Muscle of back (tissue), 13 donors: ENCODE measurements around the gene C14orf119. TPM values are rescaled to one million over a fixed set of nuclear protein-coding genes. Genes with fewer than 3 reads are reported as not detected.
A peak's percentile ranks its signal among the peaks of the same experiment; 100 is the strongest.

Source experiments
- DNase-seq, 3 donors: peaks; one replicate each; pipeline versions ENCODE4 v3.0.0 to v3.0.0-alpha.2; 2013
- long read RNA-seq, 9 donors: transcript quantifications; one replicate each; lab custom pipeline, GENCODE V29; 2026
- polyA plus RNA-seq, 10 donors: library from polyadenylated mRNA; unstranded; fragments of 120-200 nt; gene quantifications; one replicate each; pipeline ENCODE4 v1.2.1, GENCODE V29; 2013; ENCODE audit not compliant: insufficient read length in 10 of 10

The C14orf119 gene
- polyA plus RNA-seq: 10 to 100 TPM; 43.6 to 66.0 (median 52.5) TPM
- long read RNA-seq, donor 1, transcript C14orf119-201 (2 exons, 3,660 nt): major isoform, 29 of 30 reads
- long read RNA-seq, donor 1, partial matches to known transcripts: 0 of 30 reads
- long read RNA-seq, donor 1, other reads (novel, unspliced or antisense): 0 of 30 reads
- long read RNA-seq, donor 2, transcript C14orf119-201 (2 exons, 3,660 nt): major isoform, 19 of 19 reads
- long read RNA-seq, donor 2, partial matches to known transcripts: 0 of 19 reads
- long read RNA-seq, donor 2, other reads (novel, unspliced or antisense): 0 of 19 reads
- long read RNA-seq, donor 3: 0 reads
- long read RNA-seq, donor 4, transcript C14orf119-201 (2 exons, 3,660 nt): major isoform, 19 of 19 reads
- long read RNA-seq, donor 4, partial matches to known transcripts: 0 of 19 reads
- long read RNA-seq, donor 4, other reads (novel, unspliced or antisense): 0 of 19 reads
- long read RNA-seq, donor 5, transcript C14orf119-201 (2 exons, 3,660 nt): major isoform, 37 of 37 reads
- long read RNA-seq, donor 5, partial matches to known transcripts: 0 of 37 reads
- long read RNA-seq, donor 5, other reads (novel, unspliced or antisense): 0 of 37 reads
- long read RNA-seq, donor 6, transcript C14orf119-201 (2 exons, 3,660 nt): major isoform, 35 of 35 reads
- long read RNA-seq, donor 6, partial matches to known transcripts: 0 of 35 reads
- long read RNA-seq, donor 6, other reads (novel, unspliced or antisense): 0 of 35 reads
- long read RNA-seq, donor 7, transcript C14orf119-201 (2 exons, 3,660 nt): major isoform, 17 of 17 reads
- long read RNA-seq, donor 7, partial matches to known transcripts: 0 of 17 reads
- long read RNA-seq, donor 7, other reads (novel, unspliced or antisense): 0 of 17 reads
- long read RNA-seq, donor 8, transcript C14orf119-201 (2 exons, 3,660 nt): major isoform, 24 of 39 reads
- long read RNA-seq, donor 8, partial matches to known transcripts: 15 of 39 reads
- long read RNA-seq, donor 8, other reads (novel, unspliced or antisense): 0 of 39 reads
- long read RNA-seq, donor 9, partial matches to known transcripts: 0 of 3 reads
- long read RNA-seq, donor 9, other reads (novel, unspliced or antisense): 0 of 3 reads

GRCh38 chr14:23095196-23096108 is at the start of gene C14orf119:
C14orf119 (plus strand) TSS chr14:23095505; CDS start chr14:23097659, 2,154 bp downstream.
- DNase-seq: peak; percentile 100

DNA sequence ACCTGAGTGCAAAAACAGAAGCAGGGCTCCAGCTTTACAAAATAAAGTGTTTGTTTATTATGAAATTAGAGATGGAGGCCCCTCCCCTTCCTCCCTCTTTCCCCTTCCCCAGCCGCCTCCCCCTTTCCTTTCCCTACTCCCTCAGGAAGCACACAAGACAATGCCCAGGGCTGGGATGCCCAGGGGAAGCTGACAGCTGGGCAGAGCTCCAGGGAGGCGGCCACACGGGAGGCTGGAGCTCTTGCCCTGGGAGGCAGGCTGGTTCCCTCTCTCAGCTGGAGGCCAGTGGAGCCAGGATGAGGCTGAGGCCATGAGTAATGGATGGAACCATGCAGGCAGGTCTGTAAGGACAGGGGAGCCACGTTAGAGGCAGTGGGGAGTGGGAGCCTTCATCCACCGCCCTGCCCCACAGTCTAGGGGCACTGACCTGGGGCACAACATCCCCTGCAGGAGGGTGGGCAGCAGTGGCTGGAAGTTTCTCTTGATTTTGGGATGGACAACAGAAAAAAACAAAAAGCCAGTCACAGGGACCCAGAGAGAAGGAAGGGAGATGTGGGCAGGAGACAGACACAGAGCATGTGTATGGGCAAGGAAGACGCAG is 48.2 kb upstream of the C14orf119 start:
- DNase-seq: no peak

GRCh38 chr14:23047751-23048693 is 47.3 kb upstream of the C14orf119 start:
- no peak for DNase-seq

DNA sequence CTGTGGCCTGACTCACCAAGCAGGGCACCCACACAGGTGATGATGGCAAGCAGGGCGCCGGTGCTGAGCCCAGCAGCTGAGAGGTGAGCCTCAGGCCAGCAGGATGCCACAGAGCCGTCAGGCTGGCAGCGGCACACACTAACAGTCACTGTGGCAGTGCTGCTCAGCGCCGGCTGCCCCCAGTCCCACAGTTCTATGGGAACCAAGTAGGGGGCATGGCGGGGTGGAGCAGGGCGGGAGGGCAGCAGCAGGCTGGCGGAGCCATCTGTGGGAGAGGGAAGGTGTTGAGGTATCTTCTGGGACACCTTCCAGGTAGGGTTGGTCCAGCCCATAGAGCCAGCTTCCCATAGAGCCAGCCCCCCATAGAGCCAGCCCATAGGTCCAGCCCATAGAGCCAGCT is 46.3 kb upstream of the C14orf119 start:
- DNase-seq: no peak

DNA sequence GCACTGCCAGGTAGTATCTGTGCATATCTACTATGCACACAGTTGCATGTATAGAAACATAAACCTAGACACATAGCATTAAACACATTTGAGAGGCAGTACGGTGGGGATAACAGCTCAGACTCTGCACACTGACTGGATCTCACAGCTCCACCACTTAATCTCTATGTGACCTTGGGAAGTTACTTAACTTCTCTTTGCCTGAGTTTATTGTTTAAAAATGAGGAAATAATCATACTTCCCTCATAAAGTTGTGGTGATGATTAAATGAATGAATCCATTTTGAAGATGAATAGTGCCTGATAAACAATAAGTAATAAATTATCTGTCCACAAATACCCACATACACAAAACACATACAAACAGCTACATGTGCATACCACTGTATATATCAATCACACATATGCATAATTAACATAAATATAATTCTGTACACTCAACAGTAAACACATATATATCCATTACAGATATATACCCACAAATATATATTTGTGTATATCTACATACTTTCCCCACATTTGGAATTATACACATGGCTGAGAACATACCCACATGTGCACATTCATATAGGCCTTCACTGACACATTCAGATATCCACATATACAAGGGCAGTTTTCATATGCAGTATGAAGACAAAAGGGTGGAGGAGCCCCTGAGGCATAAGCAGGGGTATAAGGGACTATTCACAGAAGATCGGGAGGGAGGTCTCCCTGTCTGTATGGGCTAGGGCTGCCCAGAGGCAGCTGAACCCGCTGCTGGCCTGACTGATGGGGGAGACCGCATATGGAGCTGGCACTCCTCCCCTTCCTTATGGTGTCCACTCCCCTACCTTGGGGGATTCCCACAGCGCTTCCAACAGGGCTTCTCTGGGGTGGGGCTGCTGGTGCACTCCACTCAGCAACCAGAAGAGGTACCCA is 43.9 kb upstream of the C14orf119 start:
- DNase-seq: no peak

DNA sequence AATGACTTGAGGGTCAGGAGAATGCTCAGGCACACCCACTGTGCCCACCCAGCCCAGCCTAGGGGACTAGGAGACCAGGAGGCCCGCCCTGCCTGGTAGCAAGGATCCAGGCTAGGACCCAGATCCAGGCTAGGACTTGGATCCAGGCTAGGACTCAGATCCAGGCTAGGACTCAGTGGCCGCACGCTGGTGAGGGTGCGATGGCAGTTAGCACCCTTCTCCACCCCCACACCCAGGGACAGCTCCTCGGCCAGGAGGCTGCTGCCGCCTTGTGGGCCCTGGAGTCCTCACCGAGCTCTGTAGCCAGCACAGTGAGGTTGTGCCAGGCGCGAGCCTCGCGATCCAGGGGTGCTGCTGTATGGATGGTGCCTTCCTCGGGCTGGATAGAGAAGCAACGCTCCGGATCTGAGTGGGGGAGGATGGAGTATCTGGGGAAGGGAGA is 43.1 kb upstream of the C14orf119 start:
- DNase-seq: no peak

- no peak for DNase-seq
These were observed 42.6 kb upstream of the C14orf119 start for GRCh38 chr14:23052671-23053070.

DNA sequence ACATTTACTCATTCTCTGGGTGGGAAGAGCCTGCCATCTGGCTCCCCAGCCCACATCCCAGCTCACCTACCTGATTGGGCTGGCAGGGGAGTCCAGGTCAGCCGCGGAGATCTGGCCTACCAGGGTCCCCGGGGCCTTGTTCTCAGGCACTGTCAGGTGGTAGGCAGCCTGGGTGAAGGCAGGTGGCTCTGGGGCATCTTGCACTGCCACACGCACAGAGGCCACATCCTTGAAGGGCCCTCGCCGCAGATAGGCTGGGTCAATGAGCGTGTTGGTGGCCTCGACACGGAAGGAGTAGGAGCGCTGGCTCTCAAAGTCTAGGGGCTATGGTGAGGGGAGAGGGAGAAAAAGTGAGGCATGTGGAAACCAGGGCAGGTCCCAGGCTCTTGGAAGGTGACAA is 41.9 kb upstream of the C14orf119 start:
- DNase-seq: no peak

GRCh38 chr14:23054000-23054811 is 41.1 kb upstream of the C14orf119 start:
- DNase-seq: no peak

- no peak for DNase-seq
These were observed 40.2 kb upstream of the C14orf119 start for GRCh38 chr14:23055147-23055550.

- DNase-seq: no peak
These were observed 39.6 kb upstream of the C14orf119 start for GRCh38 chr14:23055621-23056144.

DNA sequence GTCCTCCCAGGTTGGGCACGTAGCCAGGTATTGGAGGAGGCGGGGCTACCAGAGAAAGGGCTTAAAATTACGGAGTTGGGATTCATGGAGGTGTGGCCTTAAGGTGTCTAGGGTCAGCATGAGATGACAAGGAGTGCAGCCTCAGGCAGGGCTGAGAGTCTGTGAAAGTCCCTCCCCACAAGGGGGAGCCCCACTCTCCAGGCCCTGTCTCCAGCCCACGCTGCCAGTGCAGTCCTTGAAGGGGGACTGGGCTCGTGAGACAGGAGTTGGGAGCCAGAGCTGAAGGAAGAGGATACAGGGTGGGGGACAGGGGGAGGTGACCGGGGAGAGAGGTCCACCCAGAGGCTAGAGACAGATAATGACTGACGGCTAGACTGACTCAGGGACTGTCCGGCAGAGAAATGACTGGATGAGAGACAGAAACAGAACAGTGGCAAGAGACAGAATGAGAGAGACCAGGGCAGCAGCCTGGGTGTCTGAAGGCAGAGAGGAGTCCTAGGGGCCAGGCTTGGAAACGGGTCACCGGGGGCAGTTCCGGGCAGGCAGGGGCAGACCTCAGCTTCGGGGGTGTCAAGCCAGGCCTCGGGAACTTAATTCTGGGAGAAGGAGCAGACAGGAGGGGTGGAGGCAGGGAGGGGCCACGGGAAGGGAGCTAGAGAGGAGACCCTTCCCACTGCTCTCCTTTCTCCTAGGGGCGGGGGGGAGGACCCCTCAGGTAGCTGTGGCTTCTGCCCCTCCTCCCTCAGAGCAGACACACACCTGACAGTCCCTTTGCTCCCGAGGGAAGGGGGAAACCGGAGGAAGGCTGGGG is 39.0 kb upstream of the C14orf119 start:
- DNase-seq: peak in 1 of 3 donors; percentile 71

GRCh38 chr14:23056956-23057756 is 38.1 kb upstream of the C14orf119 start, which contains the start of gene CDH24:
CDH24 (minus strand) TSS chr14:23057520; CDS start chr14:23055733, 1,787 bp downstream.
- peak; percentile 71 to 91 (median 85) for DNase-seq

- DNase-seq: peak; percentile 84 to 95 (median 91)
These were observed 37.3 kb upstream of the C14orf119 start for GRCh38 chr14:23057757-23058653.
